HepG2 (cell line): Measurements from ENCODE around the gene NOS1AP.

Experiments
- GABPB1 ChIP-seq: IDR thresholded peaks from 2 replicates; pipeline ENCODE4 v1.6.1; 2016; ENCODE audit warnings: mild to moderate bottlenecking, missing genetic modification reagents, moderate library complexity, missing compliant biosample characterization
- TF ChIP-seq, protein P1 (sequence below): sonication (generic); formaldehyde crosslinking; IDR thresholded peaks from 2 replicates; pipeline ENCODE4 v1.5.0; 2020; ENCODE audit warnings: mild to moderate bottlenecking, missing genetic modification reagents, moderate library complexity
- TF ChIP-seq, protein P2 (sequence below): sonication (generic); formaldehyde crosslinking; IDR thresholded peaks from 2 replicates; pipeline ENCODE4 v1.4.0; 2020; ENCODE audit warnings: missing genetic modification reagents

DNA sequence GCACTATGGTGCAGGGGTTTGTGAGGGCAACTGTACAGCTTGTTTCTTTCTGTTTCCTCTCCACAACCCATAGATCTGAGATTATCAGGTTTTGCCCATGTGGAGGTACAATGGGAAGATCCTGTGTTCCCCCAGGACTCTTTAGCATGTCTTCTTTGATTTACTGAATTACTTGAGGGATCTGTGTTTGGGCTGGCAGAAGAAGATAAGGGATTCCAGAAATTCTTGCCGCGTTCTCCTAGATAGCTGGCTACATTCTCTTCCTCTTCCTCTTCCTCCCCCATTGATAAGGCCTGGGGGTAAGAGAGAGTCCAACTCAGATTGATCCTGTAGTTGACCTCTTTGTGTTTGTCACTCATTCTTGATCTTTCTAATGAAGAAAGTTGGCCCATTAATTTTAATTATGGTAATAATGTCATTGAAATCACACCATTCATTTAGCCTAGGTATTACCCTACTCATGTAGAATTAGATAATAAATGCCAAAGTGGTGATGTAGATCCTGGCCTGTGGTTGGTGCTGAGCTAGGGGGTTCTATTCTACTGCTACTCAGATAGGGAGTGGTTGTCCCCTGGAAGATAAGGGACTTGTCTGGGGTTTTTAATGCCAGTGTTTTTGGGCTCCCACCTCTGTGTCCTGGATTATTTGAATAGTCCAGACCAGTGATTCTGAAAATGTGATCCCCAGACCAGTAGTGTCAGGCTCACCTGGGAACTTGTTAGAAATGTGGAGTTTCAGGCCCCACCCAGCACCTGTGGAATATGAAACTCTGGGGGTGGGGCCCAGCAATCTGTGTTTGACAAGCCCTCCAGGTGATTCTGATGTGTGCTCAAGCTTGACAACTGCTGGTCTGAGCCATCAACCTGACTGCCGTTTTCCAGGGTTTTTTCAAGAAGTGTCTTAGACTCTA lies 122.2 kb downstream of the NOS1AP start:
- no peak for TF ChIP-seq GABPB1 (CRISPR knock-in tag)
- TF ChIP-seq, protein P1, sequence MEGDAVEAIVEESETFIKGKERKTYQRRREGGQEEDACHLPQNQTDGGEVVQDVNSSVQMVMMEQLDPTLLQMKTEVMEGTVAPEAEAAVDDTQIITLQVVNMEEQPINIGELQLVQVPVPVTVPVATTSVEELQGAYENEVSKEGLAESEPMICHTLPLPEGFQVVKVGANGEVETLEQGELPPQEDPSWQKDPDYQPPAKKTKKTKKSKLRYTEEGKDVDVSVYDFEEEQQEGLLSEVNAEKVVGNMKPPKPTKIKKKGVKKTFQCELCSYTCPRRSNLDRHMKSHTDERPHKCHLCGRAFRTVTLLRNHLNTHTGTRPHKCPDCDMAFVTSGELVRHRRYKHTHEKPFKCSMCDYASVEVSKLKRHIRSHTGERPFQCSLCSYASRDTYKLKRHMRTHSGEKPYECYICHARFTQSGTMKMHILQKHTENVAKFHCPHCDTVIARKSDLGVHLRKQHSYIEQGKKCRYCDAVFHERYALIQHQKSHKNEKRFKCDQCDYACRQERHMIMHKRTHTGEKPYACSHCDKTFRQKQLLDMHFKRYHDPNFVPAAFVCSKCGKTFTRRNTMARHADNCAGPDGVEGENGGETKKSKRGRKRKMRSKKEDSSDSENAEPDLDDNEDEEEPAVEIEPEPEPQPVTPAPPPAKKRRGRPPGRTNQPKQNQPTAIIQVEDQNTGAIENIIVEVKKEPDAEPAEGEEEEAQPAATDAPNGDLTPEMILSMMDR (CRISPR knock-in tag): no peak
- TF ChIP-seq, protein P2, sequence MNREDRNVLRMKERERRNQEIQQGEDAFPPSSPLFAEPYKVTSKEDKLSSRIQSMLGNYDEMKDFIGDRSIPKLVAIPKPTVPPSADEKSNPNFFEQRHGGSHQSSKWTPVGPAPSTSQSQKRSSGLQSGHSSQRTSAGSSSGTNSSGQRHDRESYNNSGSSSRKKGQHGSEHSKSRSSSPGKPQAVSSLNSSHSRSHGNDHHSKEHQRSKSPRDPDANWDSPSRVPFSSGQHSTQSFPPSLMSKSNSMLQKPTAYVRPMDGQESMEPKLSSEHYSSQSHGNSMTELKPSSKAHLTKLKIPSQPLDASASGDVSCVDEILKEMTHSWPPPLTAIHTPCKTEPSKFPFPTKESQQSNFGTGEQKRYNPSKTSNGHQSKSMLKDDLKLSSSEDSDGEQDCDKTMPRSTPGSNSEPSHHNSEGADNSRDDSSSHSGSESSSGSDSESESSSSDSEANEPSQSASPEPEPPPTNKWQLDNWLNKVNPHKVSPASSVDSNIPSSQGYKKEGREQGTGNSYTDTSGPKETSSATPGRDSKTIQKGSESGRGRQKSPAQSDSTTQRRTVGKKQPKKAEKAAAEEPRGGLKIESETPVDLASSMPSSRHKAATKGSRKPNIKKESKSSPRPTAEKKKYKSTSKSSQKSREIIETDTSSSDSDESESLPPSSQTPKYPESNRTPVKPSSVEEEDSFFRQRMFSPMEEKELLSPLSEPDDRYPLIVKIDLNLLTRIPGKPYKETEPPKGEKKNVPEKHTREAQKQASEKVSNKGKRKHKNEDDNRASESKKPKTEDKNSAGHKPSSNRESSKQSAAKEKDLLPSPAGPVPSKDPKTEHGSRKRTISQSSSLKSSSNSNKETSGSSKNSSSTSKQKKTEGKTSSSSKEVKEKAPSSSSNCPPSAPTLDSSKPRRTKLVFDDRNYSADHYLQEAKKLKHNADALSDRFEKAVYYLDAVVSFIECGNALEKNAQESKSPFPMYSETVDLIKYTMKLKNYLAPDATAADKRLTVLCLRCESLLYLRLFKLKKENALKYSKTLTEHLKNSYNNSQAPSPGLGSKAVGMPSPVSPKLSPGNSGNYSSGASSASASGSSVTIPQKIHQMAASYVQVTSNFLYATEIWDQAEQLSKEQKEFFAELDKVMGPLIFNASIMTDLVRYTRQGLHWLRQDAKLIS (CRISPR knock-in tag): no peak
